ENCODE results near the gene SEC14L2.

The SEC14L2 gene

GRCh38 chr22:30408388-30409102 is 11.7 kb downstream of the SEC14L2 start:
- DNase-seq: no peak

DNA sequence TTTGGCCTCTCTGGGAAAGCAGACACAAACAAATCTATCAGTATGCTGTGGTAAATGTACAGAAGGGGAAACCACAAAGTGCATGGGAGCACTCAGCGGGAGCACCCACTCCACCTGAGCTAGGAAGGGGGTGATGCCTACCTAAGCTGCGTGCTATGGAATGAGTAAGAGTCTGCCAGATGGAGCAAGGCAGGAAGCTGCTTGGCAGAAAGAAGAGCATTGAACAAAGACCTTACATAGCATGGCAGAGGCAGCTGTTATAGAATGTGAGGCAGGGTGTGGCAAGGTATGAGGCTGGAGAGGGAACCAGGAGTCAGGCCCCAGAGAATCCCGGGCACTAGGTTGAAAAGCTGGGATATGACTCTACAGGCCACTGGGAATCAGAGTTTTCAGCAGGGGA is 15.0 kb downstream of the SEC14L2 start:
- DNase-seq: no peak

GRCh38 chr22:30413001-30413400 is 16.2 kb downstream of the SEC14L2 start:
- no peak for DNase-seq

GRCh38 chr22:30413745-30414524 is 17.1 kb downstream of the SEC14L2 start:
- no peak for DNase-seq

DNA sequence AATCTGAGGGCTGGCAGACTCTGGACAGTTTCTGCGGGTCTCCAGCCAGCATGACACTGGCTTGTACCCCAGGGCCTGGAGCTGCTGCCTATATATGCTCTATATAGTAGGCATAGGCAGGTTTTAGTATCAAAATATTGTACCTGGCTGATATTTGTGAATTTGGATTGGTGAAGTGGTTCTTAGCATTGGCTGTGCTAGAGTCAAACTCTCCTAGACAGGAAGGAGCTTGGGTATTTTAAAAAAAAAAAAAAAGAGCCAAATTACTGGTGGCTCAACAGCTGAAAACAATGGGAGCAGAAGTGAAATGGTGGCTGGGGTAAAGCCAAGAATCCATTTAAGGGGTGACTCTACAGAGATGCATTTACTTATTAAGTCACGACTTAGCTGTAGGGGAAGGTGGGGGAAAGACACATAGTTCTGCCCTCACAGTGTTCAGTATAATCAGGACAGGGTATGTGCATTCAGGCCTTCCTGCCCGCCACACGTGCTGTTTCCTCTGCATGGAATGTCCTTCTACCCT is 17.8 kb downstream of the SEC14L2 start:
- no peak for DNase-seq

DNA sequence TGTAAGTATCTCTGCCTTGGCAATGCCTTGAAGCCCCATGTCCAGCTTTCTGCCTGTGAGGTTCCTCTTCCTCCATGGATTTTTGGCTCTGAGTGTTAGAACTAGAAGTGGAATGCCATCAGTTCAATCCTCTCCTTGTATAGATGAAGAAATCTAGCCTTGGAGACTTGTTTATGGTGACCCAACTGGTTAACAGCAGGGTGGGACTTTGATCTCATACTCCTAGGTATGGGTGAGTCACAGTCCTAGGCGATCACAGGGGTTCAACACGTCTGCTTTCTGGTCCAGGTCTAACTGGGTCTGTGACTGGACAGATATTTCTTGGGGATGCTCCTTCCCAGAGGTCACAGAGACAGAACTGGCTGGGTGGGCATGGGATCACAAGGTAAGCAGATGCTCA is 19.6 kb downstream of the SEC14L2 start:
- DNase-seq: no peak

GRCh38 chr22:30416837-30417236 is 20.0 kb downstream of the SEC14L2 start:
- DNase-seq: no peak

- no peak for DNase-seq
These were observed 23.7 kb downstream of the SEC14L2 start for GRCh38 chr22:30420347-30421125.

DNA sequence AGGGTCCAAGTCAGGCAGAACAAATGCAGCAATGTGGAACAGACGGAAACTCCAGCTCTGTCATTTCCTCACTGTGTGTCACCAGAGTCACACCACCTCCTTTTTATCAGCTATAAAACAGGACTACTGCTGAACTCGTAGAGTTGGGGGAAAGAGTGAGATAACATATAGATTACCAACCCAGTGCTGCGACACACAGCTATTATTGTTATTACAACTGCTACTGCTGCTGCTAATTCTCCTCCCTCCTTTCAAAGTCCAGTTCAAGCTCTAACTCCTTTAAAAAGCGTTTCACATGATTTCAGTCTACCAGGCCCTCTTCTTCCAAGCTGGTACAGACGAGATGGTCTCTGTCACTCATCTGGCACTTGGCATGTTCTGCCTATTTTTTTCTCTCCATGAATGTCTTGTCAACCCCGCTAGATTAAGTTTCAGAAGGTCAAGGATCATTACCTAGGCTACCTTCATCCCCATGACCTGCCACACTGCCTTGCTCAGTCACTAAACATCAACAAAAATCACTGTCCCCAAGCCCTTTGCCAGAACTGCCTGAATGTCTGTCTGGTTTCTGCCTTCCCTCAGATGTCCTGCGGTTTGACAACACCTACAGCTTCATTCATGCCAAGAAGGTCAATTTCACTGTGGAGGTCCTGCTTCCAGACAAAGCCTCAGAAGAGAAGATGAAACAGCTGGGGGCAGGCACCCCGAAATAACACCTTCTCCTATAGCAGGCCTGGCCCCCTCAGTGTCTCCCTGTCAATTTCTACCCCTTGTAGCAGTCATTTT is 25.1 kb downstream of the SEC14L2 start:
- DNase-seq: no peak

- DNase-seq: no peak
These were observed 25.9 kb downstream of the SEC14L2 start for GRCh38 chr22:30422481-30423300.

- no peak for DNase-seq
These were observed 26.6 kb downstream of the SEC14L2 start for GRCh38 chr22:30423301-30423958.

GRCh38 chr22:30423959-30424533 is 27.2 kb downstream of the SEC14L2 start:
- peak; percentile 98 for DNase-seq

- DNase-seq: no peak
These were observed 27.9 kb downstream of the SEC14L2 start for GRCh38 chr22:30424534-30425326.

DNA sequence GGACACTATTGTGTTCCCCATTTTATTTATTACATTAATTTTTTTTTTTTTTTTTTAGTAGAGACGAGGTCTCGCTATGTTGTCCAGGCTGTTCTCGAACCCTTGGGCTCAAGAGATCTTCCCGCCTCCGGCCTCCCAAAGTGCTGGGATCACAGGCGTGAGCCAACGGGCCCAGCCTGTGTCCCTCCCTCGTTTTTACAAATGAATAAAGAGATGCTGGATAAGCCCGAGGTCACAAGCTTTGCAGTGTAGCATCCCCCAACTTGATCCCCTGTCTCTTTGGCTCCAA is 28.5 kb downstream of the SEC14L2 start:
- DNase-seq: no peak

DNA sequence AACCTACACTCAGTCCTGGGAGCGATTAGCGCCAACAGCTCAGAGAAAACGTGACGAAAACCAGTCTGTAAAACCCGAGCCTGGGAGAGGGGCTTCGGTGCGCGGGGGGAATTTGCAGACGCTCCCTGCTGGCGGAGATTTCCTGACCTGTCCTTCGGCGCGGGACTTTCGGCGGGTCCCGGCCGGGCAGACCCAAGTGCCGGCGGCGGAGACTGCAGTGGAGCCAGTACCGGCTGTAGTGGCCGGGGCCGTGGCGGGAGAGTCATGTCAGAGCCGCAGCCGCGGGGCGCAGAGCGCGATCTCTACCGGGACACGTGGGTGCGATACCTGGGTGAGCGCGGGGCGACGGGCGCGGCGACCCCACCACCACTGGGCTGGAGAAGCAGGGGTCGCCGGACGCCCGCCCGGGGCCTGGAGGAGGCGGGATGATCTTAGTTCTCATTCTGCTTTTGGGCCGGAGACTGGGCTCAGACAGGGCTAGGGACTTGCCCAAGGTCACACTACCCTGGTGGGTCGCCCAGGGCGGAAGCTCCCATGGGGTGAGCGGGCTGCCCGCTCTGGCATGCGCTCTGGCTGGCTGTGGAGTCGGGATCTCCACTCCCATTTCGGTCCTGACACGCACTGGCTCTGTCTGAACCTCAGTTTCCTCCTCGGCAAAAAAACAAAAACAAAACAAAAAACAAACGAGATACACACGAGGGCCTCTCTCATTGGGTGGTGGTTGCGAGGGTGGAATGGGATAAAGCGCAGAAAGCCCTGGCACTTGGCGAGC is 29.0 kb downstream of the SEC14L2 start, which contains the start of gene MTFP1:
Gene MTFP1 (plus strand): TSS at position 153 of the 772 bp plus-strand sequence. CDS start 112 bp downstream, at position 265.
- peak; percentile 43 for DNase-seq

- DNase-seq: peak; percentile 43
These were observed 29.9 kb downstream of the SEC14L2 start for GRCh38 chr22:30426388-30427353.

DNA sequence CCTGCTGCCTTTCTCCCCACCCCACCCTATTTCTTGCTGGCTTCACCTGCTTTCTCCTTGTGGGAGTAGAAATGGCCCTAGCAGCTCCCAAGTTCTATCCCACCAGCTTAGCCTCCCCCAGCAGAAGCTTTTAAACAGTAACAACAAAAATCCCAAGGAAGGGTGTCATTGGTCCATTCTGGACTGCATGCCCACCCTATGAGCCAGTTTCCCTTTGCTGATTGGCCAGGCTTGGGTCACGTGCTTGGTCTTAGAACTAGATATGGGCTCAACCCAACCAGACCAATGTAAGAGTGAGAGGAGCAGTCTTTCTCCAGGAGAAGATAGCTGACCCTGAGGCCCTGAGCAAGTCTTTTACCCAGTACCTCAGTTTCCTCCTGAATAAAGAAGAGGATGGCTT is 31.1 kb downstream of the SEC14L2 start:
- DNase-seq: no peak

- DNase-seq: no peak
These were observed 33.1 kb downstream of the SEC14L2 start for GRCh38 chr22:30429887-30430286.
